Measurements from ENCODE around the gene SETD3. TPM values are rescaled to one million over a fixed set of nuclear protein-coding genes. Genes with fewer than 3 reads are reported as not detected.

The SETD3 gene
- total and polyA plus RNA-seq, 2 experiments from 2014 or later = 40.7 to 68.0 TPM

DNA sequence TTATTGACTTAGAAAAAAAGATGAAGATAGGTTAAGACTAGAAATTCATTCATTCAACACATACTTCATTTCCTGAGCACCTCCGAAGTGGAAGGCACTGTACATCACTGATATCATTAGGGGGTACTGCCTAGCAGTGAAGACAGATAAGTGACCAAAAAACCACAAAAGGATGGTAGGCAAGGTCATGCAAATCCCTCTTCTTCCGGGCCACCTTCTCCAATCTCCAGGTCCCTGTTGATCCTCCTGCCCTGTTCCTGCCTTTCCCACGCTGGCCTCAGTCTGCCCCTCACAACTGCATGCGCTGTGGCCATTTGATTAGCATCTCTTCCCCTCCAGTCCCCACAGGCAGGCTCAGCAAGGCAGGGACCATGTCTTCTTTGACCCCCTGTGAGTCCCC, 60.8 kb downstream of the SETD3 start (continued):
- TF ChIP-seq, protein P1, sequence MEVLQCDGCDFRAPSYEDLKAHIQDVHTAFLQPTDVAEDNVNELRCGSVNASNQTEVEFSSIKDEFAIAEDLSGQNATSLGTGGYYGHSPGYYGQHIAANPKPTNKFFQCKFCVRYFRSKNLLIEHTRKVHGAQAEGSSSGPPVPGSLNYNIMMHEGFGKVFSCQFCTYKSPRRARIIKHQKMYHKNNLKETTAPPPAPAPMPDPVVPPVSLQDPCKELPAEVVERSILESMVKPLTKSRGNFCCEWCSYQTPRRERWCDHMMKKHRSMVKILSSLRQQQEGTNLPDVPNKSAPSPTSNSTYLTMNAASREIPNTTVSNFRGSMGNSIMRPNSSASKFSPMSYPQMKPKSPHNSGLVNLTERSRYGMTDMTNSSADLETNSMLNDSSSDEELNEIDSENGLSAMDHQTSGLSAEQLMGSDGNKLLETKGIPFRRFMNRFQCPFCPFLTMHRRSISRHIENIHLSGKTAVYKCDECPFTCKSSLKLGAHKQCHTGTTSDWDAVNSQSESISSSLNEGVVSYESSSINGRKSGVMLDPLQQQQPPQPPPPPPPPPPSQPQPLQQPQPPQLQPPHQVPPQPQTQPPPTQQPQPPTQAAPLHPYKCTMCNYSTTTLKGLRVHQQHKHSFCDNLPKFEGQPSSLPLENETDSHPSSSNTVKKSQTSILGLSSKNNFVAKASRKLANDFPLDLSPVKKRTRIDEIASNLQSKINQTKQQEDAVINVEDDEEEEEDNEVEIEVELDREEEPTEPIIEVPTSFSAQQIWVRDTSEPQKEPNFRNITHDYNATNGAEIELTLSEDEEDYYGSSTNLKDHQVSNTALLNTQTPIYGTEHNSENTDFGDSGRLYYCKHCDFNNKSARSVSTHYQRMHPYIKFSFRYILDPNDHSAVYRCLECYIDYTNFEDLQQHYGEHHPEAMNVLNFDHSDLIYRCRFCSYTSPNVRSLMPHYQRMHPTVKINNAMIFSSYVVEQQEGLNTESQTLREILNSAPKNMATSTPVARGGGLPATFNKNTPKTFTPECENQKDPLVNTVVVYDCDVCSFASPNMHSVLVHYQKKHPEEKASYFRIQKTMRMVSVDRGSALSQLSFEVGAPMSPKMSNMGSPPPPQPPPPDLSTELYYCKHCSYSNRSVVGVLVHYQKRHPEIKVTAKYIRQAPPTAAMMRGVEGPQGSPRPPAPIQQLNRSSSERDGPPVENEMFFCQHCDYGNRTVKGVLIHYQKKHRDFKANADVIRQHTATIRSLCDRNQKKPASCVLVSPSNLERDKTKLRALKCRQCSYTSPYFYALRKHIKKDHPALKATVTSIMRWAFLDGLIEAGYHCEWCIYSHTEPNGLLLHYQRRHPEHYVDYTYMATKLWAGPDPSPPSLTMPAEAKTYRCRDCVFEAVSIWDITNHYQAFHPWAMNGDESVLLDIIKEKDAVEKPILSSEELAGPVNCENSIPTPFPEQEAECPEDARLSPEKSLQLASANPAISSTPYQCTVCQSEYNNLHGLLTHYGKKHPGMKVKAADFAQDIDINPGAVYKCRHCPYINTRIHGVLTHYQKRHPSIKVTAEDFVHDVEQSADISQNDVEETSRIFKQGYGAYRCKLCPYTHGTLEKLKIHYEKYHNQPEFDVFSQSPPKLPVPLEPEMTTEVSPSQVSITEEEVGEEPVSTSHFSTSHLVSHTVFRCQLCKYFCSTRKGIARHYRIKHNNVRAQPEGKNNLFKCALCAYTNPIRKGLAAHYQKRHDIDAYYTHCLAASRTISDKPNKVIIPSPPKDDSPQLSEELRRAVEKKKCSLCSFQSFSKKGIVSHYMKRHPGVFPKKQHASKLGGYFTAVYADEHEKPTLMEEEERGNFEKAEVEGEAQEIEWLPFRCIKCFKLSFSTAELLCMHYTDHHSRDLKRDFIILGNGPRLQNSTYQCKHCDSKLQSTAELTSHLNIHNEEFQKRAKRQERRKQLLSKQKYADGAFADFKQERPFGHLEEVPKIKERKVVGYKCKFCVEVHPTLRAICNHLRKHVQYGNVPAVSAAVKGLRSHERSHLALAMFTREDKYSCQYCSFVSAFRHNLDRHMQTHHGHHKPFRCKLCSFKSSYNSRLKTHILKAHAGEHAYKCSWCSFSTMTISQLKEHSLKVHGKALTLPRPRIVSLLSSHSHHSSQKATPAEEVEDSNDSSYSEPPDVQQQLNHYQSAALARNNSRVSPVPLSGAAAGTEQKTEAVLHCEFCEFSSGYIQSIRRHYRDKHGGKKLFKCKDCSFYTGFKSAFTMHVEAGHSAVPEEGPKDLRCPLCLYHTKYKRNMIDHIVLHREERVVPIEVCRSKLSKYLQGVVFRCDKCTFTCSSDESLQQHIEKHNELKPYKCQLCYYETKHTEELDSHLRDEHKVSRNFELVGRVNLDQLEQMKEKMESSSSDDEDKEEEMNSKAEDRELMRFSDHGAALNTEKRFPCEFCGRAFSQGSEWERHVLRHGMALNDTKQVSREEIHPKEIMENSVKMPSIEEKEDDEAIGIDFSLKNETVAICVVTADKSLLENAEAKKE (CRISPR knock-in tag; IDR thresholded peaks at IDR 0.05) = no peak

DNA sequence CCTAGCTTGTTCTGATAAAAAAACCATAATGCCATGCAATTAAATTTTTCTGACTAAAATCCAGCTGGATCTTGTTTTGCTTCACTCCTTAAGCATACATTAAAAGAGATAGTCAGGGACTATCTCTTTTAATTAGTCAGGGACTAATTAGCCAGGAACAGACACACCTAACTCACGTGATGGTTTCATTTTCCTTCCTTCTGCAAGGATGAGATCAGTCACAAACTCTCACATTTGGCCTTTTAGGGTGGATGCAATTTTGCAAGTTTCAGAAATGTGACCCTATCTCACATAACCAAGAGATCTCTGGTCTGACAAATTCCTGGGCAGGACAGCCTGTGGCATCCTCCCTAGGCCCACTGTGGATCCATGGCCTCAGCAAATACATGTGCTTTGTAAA, 62.4 kb downstream of the SETD3 start:
- Histone ChIP-seq H3K36me3 (ENCODE audit: insufficient read depth) (no peaks in the 10 kb centered on the region), H3K9me2 (ENCODE audit: insufficient read depth) (no peaks in the 10 kb centered on the region), H3K4me3 (no peak overlapping the region), H2AFZ (no peak overlapping the region), H3K79me2 (replicated peaks; ENCODE audit: insufficient read depth) (peaks cover 27% of the 10 kb centered on the region), H4K20me1 (replicated peaks; ENCODE audit: insufficient read depth) (no peaks in the 10 kb centered on the region), H3K4me1 (ENCODE audit: insufficient read depth) (peaks cover 58% of the 10 kb centered on the region), H3F3A (replicated peaks; ENCODE audit: low read depth) (peaks cover 3% of the 10 kb centered on the region), H3K27ac (ENCODE audit: low read depth) (peak overlapping the region; percentile 36; the same call in 1 of the 2 replicates), H3K4me2 (no peak overlapping the region), H3K27me3 (ENCODE audit: insufficient read depth) (no peaks in the 10 kb centered on the region)
- peaks cover 3% of the 10 kb centered on the region; the same call in 1 of the 3 replicates for H3K36me3 Mint-ChIP-seq (ENCODE audit: low read depth)
- no peak overlapping the region for H3K4me3 Mint-ChIP-seq
- peaks cover 57% of the 10 kb centered on the region for H3K4me1 Mint-ChIP-seq
- H3K9me3 Mint-ChIP-seq = no peaks in the 10 kb centered on the region
- no peak for DNase-seq (ENCODE audit: low spot score)
- no peak for TF ChIP-seq EZH2 (IDR thresholded peaks at IDR 0.05; ENCODE audit: low read depth, unreplicated experiment)
- TF ChIP-seq STAT1 (IDR thresholded peaks at IDR 0.05; ENCODE audit: unreplicated experiment) = no peak
- TF ChIP-seq, protein P2, sequence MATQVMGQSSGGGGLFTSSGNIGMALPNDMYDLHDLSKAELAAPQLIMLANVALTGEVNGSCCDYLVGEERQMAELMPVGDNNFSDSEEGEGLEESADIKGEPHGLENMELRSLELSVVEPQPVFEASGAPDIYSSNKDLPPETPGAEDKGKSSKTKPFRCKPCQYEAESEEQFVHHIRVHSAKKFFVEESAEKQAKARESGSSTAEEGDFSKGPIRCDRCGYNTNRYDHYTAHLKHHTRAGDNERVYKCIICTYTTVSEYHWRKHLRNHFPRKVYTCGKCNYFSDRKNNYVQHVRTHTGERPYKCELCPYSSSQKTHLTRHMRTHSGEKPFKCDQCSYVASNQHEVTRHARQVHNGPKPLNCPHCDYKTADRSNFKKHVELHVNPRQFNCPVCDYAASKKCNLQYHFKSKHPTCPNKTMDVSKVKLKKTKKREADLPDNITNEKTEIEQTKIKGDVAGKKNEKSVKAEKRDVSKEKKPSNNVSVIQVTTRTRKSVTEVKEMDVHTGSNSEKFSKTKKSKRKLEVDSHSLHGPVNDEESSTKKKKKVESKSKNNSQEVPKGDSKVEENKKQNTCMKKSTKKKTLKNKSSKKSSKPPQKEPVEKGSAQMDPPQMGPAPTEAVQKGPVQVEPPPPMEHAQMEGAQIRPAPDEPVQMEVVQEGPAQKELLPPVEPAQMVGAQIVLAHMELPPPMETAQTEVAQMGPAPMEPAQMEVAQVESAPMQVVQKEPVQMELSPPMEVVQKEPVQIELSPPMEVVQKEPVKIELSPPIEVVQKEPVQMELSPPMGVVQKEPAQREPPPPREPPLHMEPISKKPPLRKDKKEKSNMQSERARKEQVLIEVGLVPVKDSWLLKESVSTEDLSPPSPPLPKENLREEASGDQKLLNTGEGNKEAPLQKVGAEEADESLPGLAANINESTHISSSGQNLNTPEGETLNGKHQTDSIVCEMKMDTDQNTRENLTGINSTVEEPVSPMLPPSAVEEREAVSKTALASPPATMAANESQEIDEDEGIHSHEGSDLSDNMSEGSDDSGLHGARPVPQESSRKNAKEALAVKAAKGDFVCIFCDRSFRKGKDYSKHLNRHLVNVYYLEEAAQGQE (IDR thresholded peaks at IDR 0.05; ENCODE audit: unreplicated experiment) = no peak
- TF ChIP-seq, protein P3, sequence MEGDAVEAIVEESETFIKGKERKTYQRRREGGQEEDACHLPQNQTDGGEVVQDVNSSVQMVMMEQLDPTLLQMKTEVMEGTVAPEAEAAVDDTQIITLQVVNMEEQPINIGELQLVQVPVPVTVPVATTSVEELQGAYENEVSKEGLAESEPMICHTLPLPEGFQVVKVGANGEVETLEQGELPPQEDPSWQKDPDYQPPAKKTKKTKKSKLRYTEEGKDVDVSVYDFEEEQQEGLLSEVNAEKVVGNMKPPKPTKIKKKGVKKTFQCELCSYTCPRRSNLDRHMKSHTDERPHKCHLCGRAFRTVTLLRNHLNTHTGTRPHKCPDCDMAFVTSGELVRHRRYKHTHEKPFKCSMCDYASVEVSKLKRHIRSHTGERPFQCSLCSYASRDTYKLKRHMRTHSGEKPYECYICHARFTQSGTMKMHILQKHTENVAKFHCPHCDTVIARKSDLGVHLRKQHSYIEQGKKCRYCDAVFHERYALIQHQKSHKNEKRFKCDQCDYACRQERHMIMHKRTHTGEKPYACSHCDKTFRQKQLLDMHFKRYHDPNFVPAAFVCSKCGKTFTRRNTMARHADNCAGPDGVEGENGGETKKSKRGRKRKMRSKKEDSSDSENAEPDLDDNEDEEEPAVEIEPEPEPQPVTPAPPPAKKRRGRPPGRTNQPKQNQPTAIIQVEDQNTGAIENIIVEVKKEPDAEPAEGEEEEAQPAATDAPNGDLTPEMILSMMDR (conservative IDR thresholded peaks at IDR 0.05; ENCODE audit: low read depth in 2 of 2) = no peak
- no peak for TF ChIP-seq POLR2AphosphoS5 (IDR thresholded peaks at IDR 0.05; ENCODE audit: low read depth)
- peaks cover 5% of the 10 kb centered on the region for H3K27me3 Mint-ChIP-seq (ENCODE audit: insufficient read depth, low read depth, poor library complexity)
- no peak for ATAC-seq
- no peak overlapping the region for H3K27ac Mint-ChIP-seq
